Measurements from ENCODE around the gene CLASP1.

CLASP1 gene

GRCh38 chr2:121289271-121289670 lies 360.0 kb downstream of the CLASP1 start:
- no peak for DNase-seq (ENCODE audit: low read depth in 1 of 2, low spot score in 1 of 2)
- peaks cover 10% of the 10 kb centered on the region for H3K27me3 ChIP-seq (ENCODE audit: insufficient read depth, poor library complexity, severe bottlenecking)
- TF ChIP-seq POLR2AphosphoS5 (IDR thresholded peaks at IDR 0.05; ENCODE audit: low read depth) (no peak), GABPA (IDR thresholded peaks at IDR 0.05; ENCODE audit: low read depth) (no peak), CTCF (IDR thresholded peaks at IDR 0.05; ENCODE audit: insufficient read depth, low read length) (no peak), SPI1 (IDR thresholded peaks at IDR 0.05; ENCODE audit: borderline replicate concordance, low read depth) (no peak)
- H3K27ac ChIP-seq (replicated peaks): no peak overlapping the region
- no peak overlapping the region for H3K4me3 ChIP-seq (replicated peaks; ENCODE audit: insufficient read depth, low read length)

GRCh38 chr2:121288454-121289231 lies 360.6 kb downstream of the CLASP1 start:
- peak in 1 of 2 experiments; percentile 31 for DNase-seq (ENCODE audit: low read depth in 1 of 2, low spot score in 1 of 2)

GRCh38 chr2:121287956-121288355 lies 361.3 kb downstream of the CLASP1 start:
- H3K4me3 ChIP-seq (replicated peaks; ENCODE audit: insufficient read depth, low read length): no peak overlapping the region
- H3K27ac ChIP-seq (replicated peaks): no peak overlapping the region
- peaks cover 22% of the 10 kb centered on the region for H3K27me3 ChIP-seq (ENCODE audit: insufficient read depth, poor library complexity, severe bottlenecking)
- TF ChIP-seq SPI1 (IDR thresholded peaks at IDR 0.05; ENCODE audit: borderline replicate concordance, low read depth) (no peak), GABPA (IDR thresholded peaks at IDR 0.05; ENCODE audit: low read depth) (no peak), REST (IDR thresholded peaks at IDR 0.05; ENCODE audit: insufficient replicate concordance, low read depth) (no peak), CTCF (IDR thresholded peaks at IDR 0.05; ENCODE audit: insufficient read depth, low read length) (no peak), POLR2AphosphoS5 (IDR thresholded peaks at IDR 0.05; ENCODE audit: low read depth) (no peak)
- DNase-seq (ENCODE audit: low read depth in 1 of 2, low spot score in 1 of 2): no peak

More at GRCh38 chr2:121288454-121289231, 360.6 kb downstream of the CLASP1 start:
- TF ChIP-seq POLR2AphosphoS5 (IDR thresholded peaks at IDR 0.05; ENCODE audit: low read depth): no peak
- no peak for TF ChIP-seq CTCF (IDR thresholded peaks at IDR 0.05; ENCODE audit: insufficient read depth, low read length)
- TF ChIP-seq GABPA (IDR thresholded peaks at IDR 0.05; ENCODE audit: low read depth): no peak
- peak; percentile 93 for TF ChIP-seq SPI1 (IDR thresholded peaks at IDR 0.05; ENCODE audit: borderline replicate concordance, low read depth)
- no peak for TF ChIP-seq REST (IDR thresholded peaks at IDR 0.05; ENCODE audit: insufficient replicate concordance, low read depth)
- no peak overlapping the region for H3K4me3 ChIP-seq (replicated peaks; ENCODE audit: insufficient read depth, low read length)
- peaks cover 16% of the 10 kb centered on the region for H3K27me3 ChIP-seq (ENCODE audit: insufficient read depth, poor library complexity, severe bottlenecking)
- H3K27ac ChIP-seq (replicated peaks): no peak overlapping the region

Measured in HL-60 (cell line).